K562 (cell line): ENCODE results near the gene ZDHHC5. TPM values are rescaled to one million over a fixed set of nuclear protein-coding genes. Genes with fewer than 3 reads are reported as not detected.

Experiments used
- ARID1B ChIP-seq: fragments of 450-650 bp; IDR thresholded peaks from 2 replicates; pipeline ENCODE4 v1.6.1; 2016; ENCODE audit warnings: antibody characterized with exemption, mild to moderate bottlenecking, inconsistent platforms
- CC2D1A ChIP-seq: fragments of 450-650 bp; IDR thresholded peaks from 2 replicates; pipeline ENCODE4 v1.6.1; 2017; ENCODE audit warnings: mild to moderate bottlenecking
- DEAF1 ChIP-seq: fragments of 450-650 bp; formaldehyde crosslinking; IDR thresholded peaks from 2 replicates; pipeline ENCODE4 v1.4.0; 2020; ENCODE audit warnings: mild to moderate bottlenecking, moderate library complexity
- DMBX1 ChIP-seq: fragments of 250-450 bp; sonication (Bioruptor Pico); IDR thresholded peaks from 2 replicates; pipeline ENCODE4 v1.8.0; 2022; ENCODE audit warnings: inconsistent platforms, mild to moderate bottlenecking, moderate library complexity, borderline replicate concordance
- DPF2 ChIP-seq: fragments of 450-650 bp; IDR thresholded peaks from 2 replicates; pipeline ENCODE4 v1.6.1; 2016
- ERF ChIP-seq: fragments of 450-650 bp; formaldehyde crosslinking; IDR thresholded peaks from 2 replicates; pipeline ENCODE4 v1.4.0; 2020; ENCODE audit warnings: mild to moderate bottlenecking, mixed read lengths
- ETV5 ChIP-seq: sonication (generic); formaldehyde crosslinking; IDR thresholded peaks from 2 replicates; pipeline ENCODE4 v1.4.0; 2020; ENCODE audit warnings: low read depth, mild to moderate bottlenecking, missing genetic modification reagents
- FOXM1 ChIP-seq, 2 experiments: fragments of 450-650 bp in 1 of 2; sonication (generic) in 1 of 2; formaldehyde crosslinking in 1 of 2; IDR thresholded peaks; 2 replicates each; pipeline versions ENCODE4 v1.6.1 to v1.9.0; 2017 to 2022; ENCODE audit warnings: low read depth in 2 of 2, mild to moderate bottlenecking in 2 of 2, missing genetic modification reagents in 1 of 2, moderate library complexity in 1 of 2
- HINFP ChIP-seq: fragments of 450-650 bp; conservative IDR thresholded peaks from 2 replicates; pipeline ENCODE4 v1.6.1; 2016; ENCODE audit warnings: missing genetic modification characterization, low read depth, mild to moderate bottlenecking, control low read depth, missing compliant biosample characterization
- HMG20B ChIP-seq: fragments of 250-450 bp; sonication (Bioruptor Pico); IDR thresholded peaks from 2 replicates; pipeline ENCODE4 v1.5.0; 2021; ENCODE audit warnings: mild to moderate bottlenecking
- MEF2D ChIP-seq: conservative IDR thresholded peaks from 2 replicates; pipeline ENCODE4 v1.6.1; 2016; ENCODE audit warnings: low read depth, missing genetic modification characterization, missing compliant biosample characterization
- MITF ChIP-seq: IDR thresholded peaks from 2 replicates; pipeline ENCODE4 v1.6.1; 2014; ENCODE audit warnings: antibody characterized with exemption
- NFE2L1 ChIP-seq: fragments of 450-650 bp; IDR thresholded peaks from 2 replicates; pipeline ENCODE4 v1.6.1; 2016; ENCODE audit warnings: missing genetic modification characterization, low read depth, mild to moderate bottlenecking, missing compliant biosample characterization, moderate library complexity, borderline replicate concordance
- POLR2H ChIP-seq: IDR thresholded peaks from 2 replicates; pipeline ENCODE4 v1.6.1; 2016; ENCODE audit warnings: missing genetic modification characterization, low read depth, mild to moderate bottlenecking, control low read depth, missing compliant biosample characterization, moderate library complexity
- PTRF ChIP-seq: fragments of 450-650 bp; IDR thresholded peaks from 2 replicates; pipeline ENCODE4 v1.6.1; 2016; ENCODE audit warnings: mild to moderate bottlenecking, missing genetic modification characterization, missing compliant biosample characterization
- SRSF7 ChIP-seq: fragments of 200-400 bp; formaldehyde crosslinking; optimal IDR thresholded peaks from 2 replicates; pipeline ENCODE3; 2017; ENCODE audit warnings: mild to moderate bottlenecking, low read depth, low read length
- SRSF9 ChIP-seq: fragments of 200-400 bp; formaldehyde crosslinking; IDR thresholded peaks from 2 replicates; pipeline ENCODE4 v1.6.1; 2017; ENCODE audit warnings: low read depth, low read length, borderline replicate concordance
- TEAD1 ChIP-seq, 2 experiments: fragments of 450-650 bp in 1 of 2; sonication (generic) in 1 of 2; formaldehyde crosslinking; IDR thresholded peaks; 2 replicates each; pipeline versions ENCODE4 v1.4.0 to v1.8.0; 2020 to 2022; ENCODE audit warnings: mild to moderate bottlenecking in 2 of 2, missing genetic modification reagents in 1 of 2
- TFAP4 ChIP-seq: sonication (generic); formaldehyde crosslinking; IDR thresholded peaks from 2 replicates; pipeline ENCODE4 v1.8.0; 2022; ENCODE audit warnings: missing genetic modification reagents, mild to moderate bottlenecking, moderate library complexity, borderline replicate concordance
- THRAP3 ChIP-seq: fragments of 450-650 bp; IDR thresholded peaks from 2 replicates; pipeline ENCODE4 v1.6.1; 2016; ENCODE audit warnings: mild to moderate bottlenecking, inconsistent platforms, borderline replicate concordance
- polyA plus RNA-seq, 8 experiments: library from polyadenylated mRNA; depleted of rRNA in 4 of 8; stranded (reverse) in 5 of 8; unstranded in 3 of 8; fragments of >200 nt; fragmentation: Nextera tagmentation in 2 of 8; fragmentation: Illumina TruSeq in 1 of 8; extraction: Ambion mirVana in 2 of 8; extraction: Trizol in 1 of 8; gene quantifications; 2 replicates each; pipeline versions ENCODE4 v1.2.1 to v1.2.3, GENCODE V29; 2011 to 2014; ENCODE audit warnings: inconsistent platforms in 1 of 8, missing spikeins in 1 of 8
- total RNA-seq, 7 experiments: library from RNA; depleted of rRNA in 6 of 7; stranded (reverse); fragments of >200 nt in 6 of 7; fragmentation: Illumina TruSeq in 2 of 7; extraction: Trizol in 2 of 7; gene quantifications; 2 replicates each; pipeline versions ENCODE4 v1.2.1 to v1.2.3, GENCODE V29; 2011 to 2021; ENCODE audit warnings: low replicate concordance in 1 of 7

Gene ZDHHC5
- total and polyA plus RNA-seq, 9 of the 15 experiments (the other 6 are each of a cell fraction or from before 2014, with no cell fraction given), result 3.8 to 64.2 (median 35.9) TPM

- TF ChIP-seq DEAF1 (CRISPR knock-in tag), result no peak
- TF ChIP-seq ERF (CRISPR knock-in tag), result no peak
- TF ChIP-seq FOXM1 (IDR thresholded peaks at IDR 0.05; ENCODE audit: low read depth), result peak; percentile 88
- TF ChIP-seq FOXM1 (CRISPR knock-in tag; IDR thresholded peaks at IDR 0.05; ENCODE audit: low read depth), result no peak
- no peak for TF ChIP-seq HMG20B
- no peak for TF ChIP-seq SRSF9
- TF ChIP-seq PTRF (tag), result no peak
- TF ChIP-seq TEAD1 (CRISPR knock-in tag; IDR thresholded peaks at IDR 0.05), result no peak
- TF ChIP-seq ETV5 (CRISPR knock-in tag), result peak; percentile 74
- no peak for TF ChIP-seq SRSF7
- peak; percentile 92 for TF ChIP-seq TFAP4 (CRISPR knock-in tag)
- TF ChIP-seq CC2D1A, result peak; percentile 97; the same call in 1 of the 2 replicates
- TF ChIP-seq POLR2H (tag), result no peak
- no peak for TF ChIP-seq HINFP (tag)
- TF ChIP-seq MEF2D (tag), result 0 out of 2 replicates have a peak, but pooled peaks have one; percentile 38
- peak; percentile 96 for TF ChIP-seq DPF2
- TF ChIP-seq DMBX1 (CRISPR knock-in tag), result peak; percentile 87
- TF ChIP-seq MITF, result peak; percentile 81; the same call in 1 of the 2 replicates
- no peak for TF ChIP-seq NFE2L1 (tag)
- TF ChIP-seq ARID1B, result peak; percentile 98
- TF ChIP-seq THRAP3, result no peak
Measured at GRCh38 chr11:57647960-57648800, 19.7 kb upstream of the ZDHHC5 start (continued).
